HG02678 (cell line): ENCODE data around the gene CDCA4.

Experiments used
- ATAC-seq: cut with Tn5 transposase; IDR thresholded peaks from one replicate; pipeline ENCODE4 v1.9.1; 2021; ENCODE audit warnings: mild to moderate bottlenecking, moderate library complexity; ENCODE audit not compliant: unreplicated experiment

The CDCA4 gene

DNA sequence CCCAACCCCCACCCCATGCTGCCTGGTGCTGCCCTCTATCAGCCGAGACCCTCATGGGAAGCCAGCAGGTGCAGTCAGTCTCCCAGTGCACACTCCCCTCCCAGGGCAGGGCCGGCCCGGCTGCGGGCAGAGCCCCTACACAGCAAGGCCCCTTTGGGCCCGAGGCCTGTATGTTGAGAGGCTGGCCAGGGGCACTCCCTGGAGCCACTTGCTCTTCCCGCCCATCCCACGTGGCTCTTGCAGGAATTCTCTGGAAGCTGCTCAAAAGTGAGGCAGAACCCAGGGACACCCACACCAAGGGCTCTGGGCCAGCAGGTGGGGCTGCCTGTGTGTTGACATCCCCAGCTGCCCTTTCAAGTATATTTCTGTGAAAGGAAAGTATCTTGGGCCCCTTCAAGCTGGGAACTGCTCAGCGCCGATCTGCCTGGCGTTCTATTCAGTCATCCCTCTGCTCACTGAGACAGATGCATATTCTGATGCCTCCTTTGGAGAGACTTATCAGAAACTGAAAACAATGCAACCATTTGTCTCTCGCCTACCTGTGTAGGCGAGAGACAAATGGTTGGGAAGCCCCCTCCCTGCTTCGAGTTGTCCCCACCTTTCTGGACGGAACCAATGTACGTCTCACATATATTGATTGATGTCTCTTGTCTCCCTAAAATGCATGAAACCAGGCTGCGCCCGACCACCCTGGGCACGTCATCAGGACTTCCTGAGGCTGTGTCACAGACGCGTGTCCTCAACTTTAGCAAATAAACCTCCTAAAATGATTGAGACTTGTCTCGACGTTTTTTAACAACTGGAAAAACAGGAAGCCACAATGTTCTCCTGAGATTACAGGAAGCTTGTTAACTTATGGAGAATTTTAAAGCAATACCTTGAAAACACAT, 38.4 kb upstream of the CDCA4 start:
- ATAC-seq: no peak

DNA sequence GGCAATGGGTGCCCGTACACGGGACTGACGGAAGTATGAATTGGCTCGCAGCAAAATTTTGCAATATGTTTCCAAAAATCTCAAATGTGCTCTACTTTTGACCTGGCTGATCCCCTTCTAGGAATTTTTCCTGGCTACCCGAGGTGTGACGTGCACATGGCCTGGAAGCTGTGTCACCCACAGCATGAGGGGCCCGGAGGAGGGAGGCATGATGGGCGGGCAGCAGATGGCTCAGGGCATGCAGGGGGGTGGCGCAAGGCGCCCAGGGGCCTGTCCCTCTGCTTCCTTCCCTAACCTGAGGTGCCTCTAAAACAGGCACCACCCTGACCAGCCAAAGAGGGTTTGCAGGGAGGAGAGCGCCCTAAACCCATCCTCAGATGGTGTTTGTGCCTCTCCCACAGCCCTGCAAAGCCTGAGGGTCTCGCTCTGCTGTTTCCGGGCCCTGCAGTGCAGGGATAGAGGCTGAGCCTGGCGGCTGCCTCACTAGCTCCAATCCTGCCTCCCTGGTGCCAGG, 37.7 kb upstream of the CDCA4 start:
- no peak for ATAC-seq

DNA sequence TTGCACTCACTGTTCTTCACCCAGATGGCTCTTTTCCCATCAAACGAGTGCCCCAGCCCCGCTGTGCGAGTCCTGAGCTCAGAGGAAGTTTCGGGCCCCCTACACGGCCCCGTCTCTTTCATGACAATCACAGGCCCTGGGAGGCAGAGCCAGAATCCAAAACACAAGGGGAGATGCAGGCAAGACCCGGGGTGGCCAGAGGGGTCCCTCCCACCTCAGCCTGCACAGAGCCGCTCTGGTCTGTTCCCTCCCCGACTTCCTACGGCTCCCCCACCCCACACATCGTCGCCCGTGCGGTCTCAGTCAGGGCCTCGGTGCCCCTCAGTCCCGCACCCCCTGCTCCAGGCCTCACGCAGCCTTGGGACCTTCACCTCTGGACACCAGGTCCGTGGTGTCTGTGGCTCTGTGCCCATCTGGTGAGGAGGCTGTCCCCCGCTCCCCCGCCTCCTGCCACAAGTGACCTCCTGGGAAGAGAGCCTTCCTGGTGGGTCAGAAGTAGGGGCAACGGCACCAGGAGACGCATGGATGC, 35.5 kb upstream of the CDCA4 start:
- ATAC-seq: no peak

DNA sequence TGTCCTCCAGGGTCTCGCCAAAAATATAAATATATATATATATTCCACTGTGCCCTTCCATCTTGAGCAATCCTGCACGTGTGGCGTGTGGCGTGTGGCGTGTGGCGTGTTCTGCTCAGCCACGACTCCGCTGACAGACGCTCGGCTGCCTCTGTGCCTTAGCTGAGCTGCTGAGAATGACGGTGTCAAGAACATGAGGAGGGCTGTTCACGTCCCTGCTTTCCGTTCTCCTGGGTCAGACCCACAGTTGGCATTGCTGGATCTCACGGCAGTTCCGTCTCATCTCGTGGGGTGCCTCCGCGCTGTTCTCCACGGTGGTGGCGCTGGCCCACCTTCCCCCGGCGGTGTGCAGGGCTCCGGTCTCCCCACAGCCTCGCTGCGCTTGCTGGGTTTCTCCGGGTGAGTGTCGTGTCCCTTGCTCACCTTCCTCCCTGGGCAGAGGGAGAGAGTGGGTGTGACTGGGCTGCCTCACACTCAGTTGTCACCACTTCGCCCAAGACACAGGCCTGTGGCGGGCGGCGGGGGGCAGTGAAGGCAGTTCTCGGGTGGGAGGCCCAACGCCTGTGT, 34.9 kb upstream of the CDCA4 start:
- no peak for ATAC-seq

DNA sequence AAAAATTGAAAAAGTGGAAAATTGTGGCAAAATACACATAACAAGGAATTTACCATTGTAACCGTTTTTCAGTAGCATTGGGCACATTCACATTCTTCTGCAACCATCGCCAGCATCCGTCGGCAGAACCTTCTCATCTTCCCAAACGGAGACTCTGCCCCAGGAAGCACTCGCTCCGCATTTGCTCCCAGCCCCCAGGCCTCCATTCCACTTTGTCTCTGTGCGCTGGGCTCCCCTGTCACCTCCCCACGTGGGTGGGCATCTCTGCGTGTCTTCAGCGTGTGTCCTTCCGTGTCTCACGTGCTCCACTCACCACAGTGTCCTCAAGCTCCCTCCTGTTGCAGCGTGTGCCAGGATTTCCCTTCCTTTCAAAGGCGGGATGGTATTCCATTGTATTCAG, 34.5 kb upstream of the CDCA4 start:
- ATAC-seq: no peak

DNA sequence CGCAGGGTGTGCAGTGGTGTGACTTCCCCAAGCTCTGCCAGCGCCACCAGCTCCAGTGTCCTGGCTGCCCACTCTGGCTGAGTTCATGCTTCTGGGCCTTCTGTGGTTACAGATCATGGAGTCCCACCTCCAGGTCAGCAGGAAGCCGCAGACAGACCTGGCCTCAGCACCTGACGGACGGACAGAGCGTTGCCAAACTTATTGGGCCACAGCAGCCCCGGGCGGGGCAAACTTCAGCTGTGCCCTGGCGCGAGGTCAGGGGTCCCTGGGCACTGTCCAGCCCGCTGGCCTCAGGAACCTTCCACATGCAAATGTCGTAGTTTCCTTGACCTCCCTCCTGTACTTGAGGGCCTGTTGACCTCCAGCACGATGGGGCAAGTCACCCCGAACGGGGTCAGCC, 33.1 kb upstream of the CDCA4 start:
- ATAC-seq: no peak

DNA sequence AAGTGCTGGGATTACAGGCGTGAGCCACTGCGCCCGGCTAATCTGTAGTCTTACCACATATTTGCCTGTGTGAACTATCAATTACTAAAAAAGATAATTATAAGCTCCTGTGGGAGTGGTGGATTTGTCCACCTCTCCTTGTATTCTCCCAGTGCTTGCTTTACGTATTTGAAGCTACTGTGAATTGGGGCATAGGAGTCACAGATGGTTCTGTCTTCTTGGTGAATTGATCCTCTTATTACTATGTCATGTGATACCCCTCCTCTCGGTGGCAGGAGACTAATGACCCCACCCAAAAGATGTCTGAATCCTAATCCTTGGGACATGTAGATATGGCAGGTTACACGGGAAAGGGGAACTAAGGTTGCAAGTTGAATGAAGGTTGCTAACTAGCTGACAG, 32.5 kb upstream of the CDCA4 start:
- no peak for ATAC-seq

DNA sequence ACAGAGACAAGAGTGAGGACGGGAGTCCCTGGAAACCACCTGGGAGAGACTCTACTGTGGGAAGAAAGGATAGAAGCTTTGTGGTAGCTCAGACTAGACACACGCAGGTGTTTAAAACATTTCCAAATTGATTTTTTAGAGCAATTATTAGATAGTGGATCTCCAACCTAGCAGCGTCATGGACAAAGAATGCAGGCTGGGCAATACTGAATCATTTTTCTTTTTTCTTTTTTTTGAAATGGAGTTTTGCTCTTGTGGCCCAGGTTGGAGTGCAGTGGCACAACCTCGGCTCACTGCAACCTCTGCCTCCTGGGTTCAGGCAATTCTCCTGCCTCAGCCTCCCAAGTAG, 31.2 kb upstream of the CDCA4 start:
- no peak for ATAC-seq

DNA sequence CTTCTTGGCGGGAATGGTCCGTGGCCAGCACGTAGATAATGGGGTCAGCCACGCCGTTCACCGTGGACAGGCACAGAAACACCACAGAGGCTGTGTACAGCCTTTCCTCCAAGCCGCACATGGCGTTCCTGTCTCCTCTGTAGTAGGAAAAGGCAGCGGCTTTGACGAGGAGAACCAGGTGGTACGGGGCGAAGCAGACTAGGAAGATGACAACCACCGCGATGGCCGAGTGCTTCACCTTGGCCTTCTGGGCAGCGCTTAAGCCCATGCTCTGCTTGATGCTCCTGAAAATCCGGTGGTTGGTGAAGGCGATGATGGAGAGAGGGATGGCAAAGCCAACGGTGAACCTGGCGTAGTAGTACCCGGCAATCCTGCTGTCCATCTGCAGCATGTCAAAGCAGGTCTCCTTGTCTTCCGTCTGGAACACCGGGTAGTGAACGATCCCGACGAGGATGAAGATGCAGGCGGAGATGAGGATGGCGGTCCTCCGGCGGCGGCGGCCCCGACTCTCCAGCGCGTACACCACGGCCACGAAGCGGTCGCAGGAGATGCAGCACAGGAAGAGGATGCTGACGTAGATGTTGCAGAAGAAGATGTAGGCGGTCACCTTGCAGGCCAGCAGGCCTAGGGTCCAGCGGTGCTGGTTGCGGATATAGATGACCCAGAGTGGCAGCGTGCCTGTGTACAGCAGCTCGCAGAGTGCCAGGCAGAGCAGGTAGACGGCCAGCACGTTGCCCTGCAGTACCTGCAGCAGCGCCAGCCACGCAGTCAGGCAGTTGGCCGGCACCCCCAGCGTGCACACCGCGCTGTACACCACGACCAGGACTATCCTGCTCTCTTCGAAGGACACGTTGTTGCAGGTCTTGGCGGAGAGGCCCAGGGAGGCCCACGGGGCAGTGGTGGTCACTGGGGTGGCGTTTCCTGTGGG, 30.6 kb upstream of the CDCA4 start:
- no peak for ATAC-seq

DNA sequence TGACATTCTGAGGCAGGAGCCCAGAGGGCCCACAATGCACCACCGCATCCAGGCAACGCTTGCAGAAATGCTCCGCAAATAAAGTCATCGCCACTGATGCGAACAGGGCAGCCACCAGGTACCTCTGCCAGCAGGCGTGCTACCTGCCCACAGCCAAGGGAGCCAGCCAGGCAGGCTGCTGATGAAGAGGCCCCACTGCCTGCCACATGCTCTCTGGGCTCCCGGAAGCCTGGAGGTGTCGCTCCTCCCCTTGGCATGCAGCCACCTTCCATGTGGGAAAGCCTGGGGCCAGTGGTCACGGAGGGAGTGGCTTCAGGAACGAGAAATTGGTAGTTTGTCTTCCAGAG, 29.6 kb upstream of the CDCA4 start:
- ATAC-seq: no peak

DNA sequence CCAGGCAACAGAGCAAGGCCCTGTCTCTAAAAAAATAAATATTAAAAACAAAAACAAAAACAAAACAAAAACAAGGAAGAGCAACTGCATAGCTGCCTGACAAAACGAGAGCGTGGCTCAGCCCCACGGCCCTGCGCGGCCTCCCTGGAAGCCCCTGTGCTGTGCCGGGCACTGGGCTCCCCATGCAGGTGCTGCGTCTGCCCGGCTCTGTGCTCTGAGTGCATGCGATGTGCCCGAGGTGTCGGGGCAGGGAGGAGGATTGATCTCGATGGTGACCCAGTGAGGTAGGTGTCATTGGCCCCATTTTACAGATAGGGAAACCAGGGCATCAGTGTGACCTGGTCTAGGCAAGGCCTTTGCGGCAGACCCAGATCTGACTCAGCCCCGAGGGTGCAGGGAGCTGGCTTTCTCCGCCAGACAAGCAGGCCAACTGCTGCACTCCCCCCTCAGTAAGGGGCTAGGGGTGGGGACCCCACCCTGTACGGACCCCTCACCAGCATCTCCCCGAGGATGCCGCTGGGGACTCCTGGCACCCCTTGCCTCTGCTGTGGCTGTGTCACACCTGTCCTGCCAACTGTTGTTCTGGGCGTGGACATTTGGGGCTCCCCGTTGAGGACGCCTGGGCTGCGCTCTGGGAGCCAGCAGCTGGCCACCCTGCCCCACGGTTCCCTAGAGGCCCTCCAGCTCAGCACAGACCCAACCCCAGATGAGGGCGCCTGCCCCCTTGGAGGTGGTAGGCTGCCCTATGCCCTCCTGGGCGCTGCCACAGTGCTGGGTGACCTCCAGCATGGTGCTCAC, 29.1 kb upstream of the CDCA4 start:
- ATAC-seq: no peak

DNA sequence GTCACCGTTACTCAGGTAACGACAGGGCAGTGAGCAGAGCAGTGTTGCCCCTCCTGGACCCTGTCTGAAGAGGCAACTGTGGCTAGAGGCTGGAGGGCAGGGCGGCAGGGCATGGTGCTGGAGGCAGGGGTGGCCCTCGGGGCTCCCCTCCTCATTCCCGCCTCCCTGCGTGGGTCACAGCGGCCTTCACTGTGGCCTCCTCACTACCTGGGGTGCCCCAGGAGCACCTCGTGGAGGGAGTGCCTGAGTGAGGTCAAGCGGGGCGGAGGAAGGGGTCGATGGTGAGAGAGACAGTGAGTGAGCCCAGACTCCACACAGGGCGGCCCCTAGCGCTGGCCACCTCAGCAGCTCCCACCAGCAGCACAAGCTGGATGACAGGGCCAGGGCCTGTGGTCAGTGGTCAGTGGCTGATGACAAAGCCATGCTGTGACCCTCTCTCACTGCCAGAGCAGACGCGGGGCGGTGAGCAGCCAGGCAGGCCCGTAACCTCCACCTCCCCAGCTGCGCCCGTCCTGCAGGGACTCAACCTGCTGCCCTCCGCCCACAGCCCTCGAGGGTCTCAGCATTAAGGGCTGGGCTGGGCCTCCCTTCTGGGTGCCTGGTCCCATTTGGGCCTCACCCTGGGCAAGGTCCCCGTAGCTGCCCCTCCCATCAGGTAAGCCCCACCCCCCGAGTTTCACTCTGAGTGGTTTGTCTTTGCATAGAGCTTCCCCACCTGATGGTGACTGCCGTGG, 26.6 kb upstream of the CDCA4 start:
- ATAC-seq: no peak

DNA sequence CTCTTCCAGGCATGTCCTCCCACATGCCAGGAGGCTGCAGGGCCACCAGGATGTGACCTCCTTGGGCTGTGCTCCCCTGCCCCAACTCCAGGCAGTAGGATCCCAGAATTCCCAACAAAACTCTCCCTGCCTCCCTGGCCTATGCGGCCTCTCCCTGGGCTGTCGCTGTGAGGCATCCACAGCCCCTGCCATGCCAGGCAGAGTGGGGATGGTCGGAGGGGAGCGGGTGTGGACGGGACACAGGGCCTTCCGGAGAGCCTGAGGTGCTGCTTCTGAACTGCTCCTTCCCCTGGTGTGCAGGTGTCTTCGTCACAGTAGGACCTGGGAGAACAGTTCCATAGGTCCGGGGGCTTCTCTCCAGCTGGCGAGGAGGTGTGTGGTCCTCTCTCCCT, 26.0 kb upstream of the CDCA4 start:
- ATAC-seq: no peak

DNA sequence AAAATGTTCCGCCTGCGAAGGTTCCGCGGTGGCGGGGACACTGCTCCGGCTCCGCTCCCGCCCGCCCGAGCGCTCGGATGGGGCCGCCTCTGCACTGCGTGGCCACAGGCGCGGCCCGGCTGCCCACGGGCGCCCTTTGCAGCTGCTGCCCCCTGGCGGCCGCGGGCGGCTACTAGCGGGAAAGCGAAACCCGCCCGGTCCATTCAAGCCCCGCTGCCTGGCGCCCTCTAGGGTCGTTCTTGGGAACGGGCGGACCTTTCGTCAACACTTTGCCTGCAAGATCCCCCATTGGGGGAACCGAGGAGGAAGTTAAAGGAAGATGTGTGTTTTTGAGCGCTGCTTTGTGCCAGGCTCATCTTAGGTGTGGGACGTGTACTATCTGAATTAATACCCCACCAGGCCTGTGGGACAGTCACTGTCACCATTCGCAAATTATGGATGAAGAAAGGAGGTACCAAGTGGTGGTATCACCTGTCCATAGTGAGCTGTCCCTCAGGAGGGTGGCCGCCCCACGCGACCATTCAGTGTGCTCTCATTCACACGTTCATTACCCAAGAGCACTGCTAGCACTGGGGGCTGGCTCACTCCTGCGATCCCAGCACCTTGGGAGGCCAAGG, 24.9 kb upstream of the CDCA4 start:
- ATAC-seq: peak; percentile 70

DNA sequence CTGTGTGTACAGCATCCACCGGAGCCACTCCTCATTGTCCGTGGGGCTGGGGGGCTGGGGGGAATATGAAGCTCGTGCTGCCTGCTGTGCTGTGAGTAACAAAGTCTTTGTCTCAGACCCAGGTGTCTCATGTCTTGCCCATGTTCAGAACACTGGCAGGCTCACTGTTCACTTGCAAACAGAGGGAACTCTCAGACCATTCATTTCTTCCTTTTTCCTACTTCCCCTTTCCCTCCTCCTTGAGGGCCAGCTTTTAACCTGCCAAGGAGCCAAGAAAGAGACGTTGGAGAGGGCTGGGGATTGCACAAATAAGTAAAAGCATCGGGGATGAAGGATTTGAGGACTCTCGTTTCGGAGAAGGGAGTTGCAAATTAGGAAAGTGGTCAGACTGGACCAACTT, 22.8 kb upstream of the CDCA4 start:
- no peak for ATAC-seq

DNA sequence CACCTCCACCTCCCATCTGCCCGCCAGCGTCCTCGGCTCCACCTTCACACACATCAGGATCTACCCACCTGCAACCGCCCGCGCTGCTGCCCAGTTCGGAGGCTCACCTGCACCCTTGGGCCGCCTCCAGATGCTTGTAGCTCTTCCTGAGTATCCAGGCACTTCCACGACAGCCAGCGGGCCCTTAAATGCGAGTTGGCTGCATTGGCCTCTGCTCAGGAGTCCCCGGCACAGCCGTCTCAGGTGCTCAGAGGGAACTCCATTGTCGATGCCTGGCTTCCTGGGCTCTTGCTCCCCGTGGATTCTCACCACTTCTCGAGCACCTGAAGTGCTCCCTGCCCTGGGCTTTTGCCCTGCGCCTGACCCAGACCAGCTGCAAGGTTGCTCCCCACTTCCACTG, 21.9 kb upstream of the CDCA4 start:
- ATAC-seq: no peak

DNA sequence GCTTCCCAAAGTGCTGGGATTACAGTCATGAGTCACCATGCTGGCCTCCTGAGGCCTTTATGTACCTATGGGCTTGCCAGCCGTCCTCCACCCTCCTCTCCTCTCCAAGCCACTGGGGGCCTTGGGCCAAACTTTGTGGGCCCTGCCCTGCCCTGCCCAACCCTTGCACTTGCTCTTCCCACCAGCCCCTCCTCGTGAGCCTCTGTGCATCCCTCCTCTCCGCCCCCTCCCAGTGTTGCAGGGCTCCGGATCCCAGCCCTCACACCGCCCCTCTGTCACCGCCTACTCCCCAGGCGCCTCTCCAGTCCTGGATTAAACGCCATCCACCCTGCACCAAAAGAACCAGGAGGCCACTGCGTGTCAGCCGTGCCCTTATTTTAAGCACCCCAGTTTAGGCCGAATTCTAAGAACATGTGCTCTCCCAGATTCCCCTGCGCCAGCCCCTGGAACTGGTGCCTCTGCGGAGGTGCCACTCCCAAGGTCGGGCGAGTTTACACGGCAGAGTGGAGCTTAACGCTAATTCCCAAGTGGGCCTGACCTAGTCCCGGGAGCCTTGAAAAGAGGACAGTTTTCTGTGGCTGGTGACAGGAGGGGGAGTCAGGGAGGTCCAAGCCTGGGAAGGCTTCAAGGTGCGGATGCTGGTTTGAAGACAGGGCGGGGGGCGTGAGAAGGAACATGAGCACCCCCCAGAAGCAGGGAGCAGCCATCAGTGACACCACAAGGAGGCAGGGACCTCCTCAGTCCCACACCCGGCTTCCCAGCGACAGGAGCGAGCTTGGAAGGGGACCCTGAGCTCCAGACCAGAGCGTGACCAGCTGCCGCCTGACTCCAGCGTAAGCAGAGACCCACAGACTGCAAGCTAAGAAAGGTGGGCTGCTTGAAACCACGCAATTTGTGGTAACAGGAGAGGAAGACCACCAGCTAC, 21.2 kb upstream of the CDCA4 start:
- ATAC-seq: no peak

DNA sequence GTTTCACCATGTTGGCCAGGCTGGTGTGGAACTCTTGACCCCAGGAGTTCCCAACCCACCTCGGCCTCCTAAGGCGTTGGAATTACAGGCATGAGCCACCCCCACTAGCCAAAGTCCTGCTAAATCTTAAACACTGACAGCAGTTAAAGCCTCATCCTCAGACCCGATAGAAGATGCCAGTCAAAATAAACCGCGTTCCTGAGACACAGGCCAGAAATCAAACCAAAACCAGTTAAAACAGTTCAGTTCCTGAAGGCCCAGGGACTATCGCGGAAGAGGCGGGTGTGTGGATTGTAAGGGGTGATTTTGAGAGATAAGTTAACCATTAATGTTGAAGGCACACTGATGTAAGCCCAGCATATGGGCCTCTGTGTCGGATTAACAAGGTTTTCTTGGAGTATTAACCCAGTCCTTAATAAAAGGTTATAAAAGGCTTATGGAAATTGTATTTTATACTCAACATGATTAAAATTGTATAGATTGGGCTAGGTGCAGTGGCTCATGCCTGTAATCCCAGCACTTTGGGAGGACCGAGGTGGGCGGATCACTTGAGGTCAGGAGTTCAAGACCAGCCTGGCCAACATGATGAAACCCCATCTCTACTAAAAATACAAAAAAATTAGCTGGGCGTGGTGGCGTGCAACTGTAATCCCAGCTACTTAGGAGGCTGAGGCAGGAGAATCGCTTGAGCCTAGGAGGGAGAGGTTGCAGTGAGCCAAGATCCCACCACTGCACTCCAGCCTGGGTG, 18.7 kb upstream of the CDCA4 start:
- ATAC-seq: no peak
